Choroid plexus epithelial cell (primary cell): ENCODE data around the gene INSM1.

Source experiments
- DNase-seq: peaks from one replicate; pipeline ENCODE4 v3.0.0-alpha.2; 2010; ENCODE audit warnings: low read depth
- H3K4me3 ChIP-seq: 2 replicates; pipeline ENCODE4 v1.5.1; 2011; ENCODE audit warnings: low read depth, mild to moderate bottlenecking, control low read depth, low read length, moderate library complexity
- CTCF ChIP-seq: conservative IDR thresholded peaks from 2 replicates; pipeline ENCODE4 v1.5.1; 2011; ENCODE audit warnings: low read depth, mild to moderate bottlenecking, control low read depth, inconsistent platforms, low read length, moderate library complexity

The INSM1 gene

DNA sequence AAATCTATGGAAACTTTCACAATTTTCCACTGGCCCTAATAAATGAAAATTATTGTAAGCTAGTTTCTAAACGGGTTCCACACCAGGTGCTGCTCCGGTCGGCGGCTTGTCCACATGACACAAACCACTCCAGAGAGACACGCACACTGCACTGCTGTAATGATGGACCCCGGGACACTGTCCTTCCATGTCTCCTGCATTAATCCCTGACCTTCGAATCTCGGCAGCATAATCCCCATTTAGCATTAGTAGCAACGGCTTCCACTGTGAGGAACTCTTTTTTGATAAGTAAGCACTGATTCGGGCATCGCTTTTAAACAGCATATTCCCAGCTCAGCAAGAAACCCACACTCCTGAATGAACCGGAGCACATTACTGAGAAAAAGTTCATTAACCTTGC, 43.5 kb downstream of the INSM1 start:
- DNase-seq = no peak
- TF ChIP-seq CTCF = no peak
- no peak overlapping the region for H3K4me3 ChIP-seq

DNA sequence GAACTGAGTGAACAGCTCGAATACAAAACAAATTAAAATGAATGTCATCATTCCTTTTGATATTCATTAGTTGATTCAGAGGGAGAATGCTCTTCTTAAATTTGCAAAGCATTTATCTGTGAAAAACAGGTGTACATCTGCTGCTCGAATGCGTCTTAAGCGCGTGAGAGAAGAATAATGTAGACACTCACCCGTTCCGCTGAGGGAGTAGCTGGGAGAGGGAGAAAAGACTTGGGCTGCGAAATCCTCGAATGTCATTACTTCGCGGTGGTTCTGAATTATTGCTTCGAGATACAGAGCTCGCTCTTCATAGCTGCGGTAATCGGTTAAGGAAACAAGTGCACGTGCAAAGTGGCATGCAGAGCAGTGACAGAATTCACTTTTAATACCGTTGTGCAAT, 43.9 kb downstream of the INSM1 start:
- TF ChIP-seq CTCF = no peak
- no peak for DNase-seq
- no peak overlapping the region for H3K4me3 ChIP-seq

DNA sequence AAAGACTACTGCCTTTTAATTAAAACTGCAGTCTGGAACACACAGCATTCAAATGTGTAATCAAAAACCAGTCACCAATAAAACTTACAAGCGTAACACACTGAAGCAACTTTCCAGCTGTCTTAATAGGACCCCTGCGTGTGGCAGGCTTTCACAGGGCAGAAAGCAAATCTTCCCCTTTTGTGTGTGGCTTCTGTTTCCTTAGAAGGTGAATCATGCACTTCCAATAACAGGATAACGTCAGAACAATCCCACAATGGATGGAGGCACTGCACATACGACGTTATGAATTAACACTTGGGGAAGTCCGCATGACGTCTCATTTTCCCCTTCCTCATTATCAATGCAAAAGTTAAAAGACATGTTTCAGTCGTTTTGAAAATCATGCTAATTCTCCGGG, 44.8 kb downstream of the INSM1 start:
- DNase-seq = no peak
- H3K4me3 ChIP-seq = no peak overlapping the region
- no peak for TF ChIP-seq CTCF

DNA sequence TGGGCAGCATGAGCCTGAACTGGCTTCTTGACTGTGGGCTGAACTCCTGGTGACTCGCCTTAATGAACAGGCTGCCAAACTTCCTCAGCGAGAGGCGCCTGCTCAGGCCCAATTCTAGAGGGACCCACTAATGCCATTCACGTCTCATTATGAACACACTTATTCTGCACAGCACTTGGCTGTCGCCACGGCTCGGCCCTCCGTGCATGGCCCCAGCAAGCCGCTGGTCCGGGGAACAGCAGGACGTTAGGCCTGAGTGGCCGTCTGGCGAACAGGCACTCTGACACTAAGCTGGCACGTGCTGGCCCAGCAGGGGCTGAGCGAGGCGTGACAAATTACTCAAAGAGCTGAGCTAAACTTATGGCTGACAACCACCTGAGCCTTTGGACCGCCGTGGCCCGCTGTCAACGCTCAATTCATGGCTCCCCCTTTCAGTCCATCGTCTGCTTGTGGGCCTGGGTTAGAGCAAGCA, 45.9 kb downstream of the INSM1 start:
- DNase-seq = no peak
- no peak for TF ChIP-seq CTCF
- no peak overlapping the region for H3K4me3 ChIP-seq

- no peak for TF ChIP-seq CTCF
- no peak overlapping the region for H3K4me3 ChIP-seq
- no peak for DNase-seq
Observed at GRCh38 chr20:20414640-20415220, 46.8 kb downstream of the INSM1 start.

DNA sequence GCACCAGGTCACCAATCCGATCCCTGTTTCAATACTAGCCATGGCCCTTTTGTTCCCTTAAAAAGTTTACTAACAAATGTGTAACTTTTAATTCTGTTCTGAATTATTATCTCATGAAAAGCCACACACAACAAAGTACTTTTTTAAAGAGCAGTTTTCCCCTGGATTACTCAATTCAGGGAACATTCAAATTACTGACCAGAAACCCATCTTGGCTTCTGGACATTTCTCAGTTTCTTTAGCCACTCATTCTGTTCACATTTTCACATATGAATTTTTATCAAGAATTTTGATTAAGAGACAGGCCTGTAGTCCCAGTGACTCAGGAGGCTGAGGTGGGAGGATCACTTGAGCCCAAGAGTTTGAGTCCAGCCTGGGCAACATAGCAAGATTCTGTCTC, 47.4 kb downstream of the INSM1 start:
- no peak for TF ChIP-seq CTCF
- DNase-seq = no peak
- H3K4me3 ChIP-seq = no peak overlapping the region

- no peak overlapping the region for H3K4me3 ChIP-seq
- DNase-seq = no peak
- no peak for TF ChIP-seq CTCF
Observed at GRCh38 chr20:20417876-20418676, 50.2 kb downstream of the INSM1 start.
